ENCODE results near the gene TRPC1. TPM values are rescaled to one million over a fixed set of nuclear protein-coding genes. Genes with fewer than 3 reads are reported as not detected.
A peak's percentile ranks its signal among the peaks of the same experiment; 100 is the strongest.

The TRPC1 gene
- total RNA-seq, 3 donors from 2014 or later, result 0.54 to 1.4 (median 0.68) TPM

DNA sequence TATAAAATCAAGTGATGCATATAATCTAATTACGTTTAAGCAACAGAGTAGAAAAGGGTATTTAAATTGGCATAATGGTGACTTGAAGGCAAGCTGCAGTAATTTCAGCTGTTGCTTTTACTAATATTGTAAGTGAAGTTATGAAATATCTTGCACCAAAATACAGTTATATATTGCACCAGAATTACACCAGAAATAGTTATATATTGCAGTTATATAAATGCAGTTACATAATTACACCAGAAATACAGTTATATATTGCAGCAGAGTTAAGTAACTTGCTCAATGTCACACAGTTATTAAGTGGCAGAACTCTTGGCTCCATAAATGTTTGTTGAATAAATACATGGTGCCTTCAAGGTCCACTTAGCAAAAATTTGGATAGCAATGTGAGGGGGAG is 113.7 kb downstream of the TRPC1 start:
- H3K9me3 Mint-ChIP-seq, result no peaks in the 10 kb centered on the region
- no peaks in the 10 kb centered on the region for H3K36me3 Mint-ChIP-seq (ENCODE audit: insufficient read depth)
- H3K27me3 Mint-ChIP-seq (ENCODE audit: low read depth), result peaks cover 12% of the 10 kb centered on the region
- DNase-seq (no peak), ATAC-seq (no peak)
- no peak overlapping the region for H3K4me3 Mint-ChIP-seq
- H3K4me1 Mint-ChIP-seq (ENCODE audit: low read depth), result no peaks in the 10 kb centered on the region

DNA sequence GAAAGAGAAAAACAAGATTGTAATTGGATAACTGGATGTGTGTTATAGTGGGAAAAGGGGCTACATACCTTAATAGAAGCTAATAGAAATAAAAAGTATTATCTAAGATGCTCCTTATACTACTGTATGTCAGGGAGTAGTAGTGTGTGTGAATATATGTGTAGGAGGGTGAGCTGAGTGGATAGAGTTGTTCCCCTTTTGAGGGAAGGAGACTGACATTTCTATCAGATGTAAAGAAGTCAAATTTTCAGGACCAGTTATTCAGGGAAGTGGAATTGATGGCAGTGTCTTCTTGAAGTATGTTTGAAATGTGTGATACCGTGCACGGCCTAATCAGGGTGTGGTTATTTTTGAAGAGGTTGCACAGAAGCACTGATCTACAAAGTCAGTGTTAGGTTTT is 116.0 kb downstream of the TRPC1 start:
- Mint-ChIP-seq H3K4me1 (ENCODE audit: low read depth) (no peaks in the 10 kb centered on the region), H3K4me3 (no peak overlapping the region), H3K27me3 (ENCODE audit: low read depth) (peaks cover 12% of the 10 kb centered on the region), H3K9me3 (no peaks in the 10 kb centered on the region), H3K36me3 (ENCODE audit: insufficient read depth) (no peaks in the 10 kb centered on the region)
- DNase-seq (no peak), ATAC-seq (no peak)

DNA sequence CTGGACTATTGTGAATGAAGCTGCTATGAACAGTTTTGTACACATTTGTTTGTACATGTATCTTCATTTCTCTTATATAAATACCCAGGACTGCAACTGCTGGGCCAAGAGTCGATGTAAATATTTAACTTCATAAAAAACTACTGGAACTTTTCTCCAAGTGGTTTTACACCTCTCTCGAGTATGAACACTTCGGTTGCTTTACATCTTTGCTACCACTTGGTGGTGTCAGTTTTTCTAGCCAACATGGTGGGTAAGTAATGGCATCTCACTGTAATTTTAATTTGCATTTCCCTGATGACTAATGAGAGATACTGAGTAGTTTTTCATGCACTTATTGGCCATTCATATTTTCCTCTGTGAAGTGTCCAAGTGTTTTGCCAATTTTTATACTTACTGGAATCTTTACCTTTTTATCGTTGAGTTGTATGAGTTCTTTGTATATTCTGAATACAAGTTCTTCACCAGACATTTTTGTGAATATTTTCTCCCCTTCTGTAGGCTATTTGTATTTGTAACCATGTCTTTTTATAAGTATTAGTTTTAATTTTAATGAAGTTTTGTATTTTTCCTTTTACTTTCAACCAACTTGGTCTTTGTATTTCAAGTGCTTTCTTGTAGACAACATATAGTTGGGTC is 120.6 kb downstream of the TRPC1 start:
- ATAC-seq, result peak; percentile 32 to 53
- Mint-ChIP-seq H3K4me1 (ENCODE audit: low read depth) (no peaks in the 10 kb centered on the region), H3K27me3 (ENCODE audit: low read depth) (peaks cover 16% of the 10 kb centered on the region), H3K9me3 (no peaks in the 10 kb centered on the region), H3K4me3 (no peak overlapping the region), H3K36me3 (ENCODE audit: insufficient read depth) (no peaks in the 10 kb centered on the region)
- no peak for DNase-seq

DNA sequence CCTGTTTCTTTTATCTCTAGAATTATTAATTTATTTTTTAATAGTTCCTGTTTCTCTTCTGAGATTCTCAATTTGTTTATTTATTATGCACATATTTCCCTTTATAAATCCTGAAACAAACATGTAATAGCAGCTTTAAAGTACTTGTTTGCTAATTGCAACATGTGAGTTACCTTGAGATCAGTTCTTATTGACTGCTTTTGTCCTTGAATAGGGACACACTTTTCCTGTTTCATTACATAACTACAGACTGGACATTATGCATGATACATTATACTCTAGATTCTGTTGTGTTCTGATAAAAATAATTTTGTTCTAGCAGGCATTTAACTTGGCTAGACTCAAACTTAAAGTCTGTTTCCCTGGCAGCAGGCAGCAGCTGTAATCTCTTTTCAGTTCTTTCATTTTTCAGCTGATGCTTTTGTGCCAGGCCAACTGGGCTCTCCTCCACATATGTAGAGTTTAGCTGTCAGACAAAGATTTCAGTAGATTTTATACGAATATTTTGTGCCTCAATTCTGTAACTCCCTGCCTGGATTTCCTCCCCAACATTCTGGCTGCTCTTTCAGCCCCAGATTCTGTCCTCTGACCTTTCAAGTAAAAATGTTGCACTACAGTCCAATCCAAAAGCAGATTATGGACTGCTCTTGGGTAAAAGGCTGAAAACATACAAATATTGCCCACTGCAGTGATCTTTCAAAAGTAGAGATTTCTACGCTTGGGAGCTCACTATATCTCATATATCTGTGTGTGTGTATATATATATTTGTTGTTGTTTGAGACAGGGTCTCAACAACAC is 123.1 kb downstream of the TRPC1 start:
- no peak for ATAC-seq
- Mint-ChIP-seq H3K9me3 (no peaks in the 10 kb centered on the region), H3K4me3 (no peak overlapping the region), H3K4me1 (ENCODE audit: low read depth) (no peaks in the 10 kb centered on the region), H3K27me3 (ENCODE audit: low read depth) (peaks cover 14% of the 10 kb centered on the region), H3K36me3 (ENCODE audit: insufficient read depth) (no peaks in the 10 kb centered on the region)
- DNase-seq, result no peak

DNA sequence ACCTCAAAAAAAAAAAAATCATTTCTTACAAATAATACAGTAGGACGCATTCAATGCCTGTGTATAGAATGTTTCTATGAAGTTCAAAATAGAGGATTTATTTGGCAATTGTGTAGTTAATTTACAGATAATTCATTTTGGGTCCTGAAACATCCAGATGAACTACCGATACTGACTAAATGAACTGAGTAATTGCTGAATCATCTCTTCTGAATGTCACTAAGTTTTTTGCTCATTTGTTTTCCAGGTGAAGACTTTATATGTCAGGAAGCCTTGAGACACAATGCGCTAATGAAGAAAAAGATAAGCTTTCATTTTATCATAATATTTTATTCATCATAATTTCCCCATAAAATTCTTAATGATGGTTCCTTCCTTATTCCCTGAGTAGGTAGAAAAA is 125.3 kb downstream of the TRPC1 start:
- Mint-ChIP-seq H3K27me3 (ENCODE audit: low read depth) (peaks cover 14% of the 10 kb centered on the region), H3K4me3 (no peak overlapping the region), H3K9me3 (no peaks in the 10 kb centered on the region), H3K4me1 (ENCODE audit: low read depth) (no peaks in the 10 kb centered on the region), H3K36me3 (ENCODE audit: insufficient read depth) (no peaks in the 10 kb centered on the region)
- DNase-seq (no peak), ATAC-seq (no peak)

DNA sequence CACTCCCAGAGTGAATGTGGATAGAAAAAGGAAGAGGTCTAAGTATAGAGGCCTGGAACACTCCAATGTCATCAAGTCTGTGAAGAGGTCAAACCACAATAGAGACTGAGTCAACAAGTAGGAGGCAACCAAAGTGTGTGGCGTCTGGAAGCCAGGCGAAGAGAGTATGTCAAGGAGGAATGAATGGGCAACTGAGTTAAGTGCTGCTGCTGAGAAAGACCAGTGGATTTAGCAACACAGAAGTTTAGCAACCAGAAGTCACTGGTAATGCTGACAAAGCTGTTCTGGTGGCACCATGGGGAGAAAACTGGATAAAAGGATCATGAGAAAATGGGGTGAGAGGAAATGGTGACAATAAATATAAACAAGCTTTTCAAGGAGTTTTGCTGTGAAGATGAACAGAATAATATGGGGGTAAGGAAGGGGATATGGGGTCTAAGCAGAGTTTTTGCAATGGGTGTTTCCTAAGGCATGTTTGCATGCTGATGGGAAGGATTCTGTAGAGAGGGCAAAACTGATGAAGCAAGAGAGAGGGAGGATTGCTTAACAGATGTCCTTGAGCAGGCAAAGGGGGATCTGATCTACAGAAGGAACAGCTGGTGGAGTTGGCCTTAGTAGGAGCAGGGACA is 126.7 kb downstream of the TRPC1 start:
- ATAC-seq (peak; percentile 46 to 78), DNase-seq (no peak)
- Mint-ChIP-seq H3K27me3 (ENCODE audit: low read depth) (peaks cover 12% of the 10 kb centered on the region), H3K4me1 (ENCODE audit: low read depth) (no peaks in the 10 kb centered on the region), H3K9me3 (no peaks in the 10 kb centered on the region), H3K4me3 (no peak overlapping the region), H3K36me3 (ENCODE audit: insufficient read depth) (no peaks in the 10 kb centered on the region)

DNA sequence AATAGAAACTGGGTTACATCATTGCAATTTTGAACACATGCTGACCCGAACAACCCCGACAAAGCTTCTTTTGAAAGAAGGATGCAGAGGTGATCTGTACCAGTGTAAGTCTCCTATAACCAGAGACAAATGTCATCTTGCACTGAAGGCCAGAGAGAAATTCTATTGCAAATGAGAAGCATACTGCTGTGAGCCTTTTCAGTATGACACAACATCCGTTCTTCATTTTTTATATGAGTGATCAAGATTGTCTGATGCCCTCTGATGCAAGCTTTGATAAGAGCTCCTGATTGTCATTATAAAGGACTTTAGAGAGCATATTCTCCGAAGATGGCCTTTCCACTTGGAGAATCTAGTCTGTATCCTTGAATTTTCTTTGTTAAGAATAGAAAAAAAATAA is 128.2 kb downstream of the TRPC1 start:
- no peak for DNase-seq
- no peaks in the 10 kb centered on the region for H3K36me3 Mint-ChIP-seq (ENCODE audit: insufficient read depth)
- H3K27me3 Mint-ChIP-seq (ENCODE audit: low read depth), result peaks cover 12% of the 10 kb centered on the region
- no peak for ATAC-seq
- no peaks in the 10 kb centered on the region for H3K9me3 Mint-ChIP-seq
- no peaks in the 10 kb centered on the region for H3K4me1 Mint-ChIP-seq (ENCODE audit: low read depth)
- H3K4me3 Mint-ChIP-seq, result no peak overlapping the region

DNA sequence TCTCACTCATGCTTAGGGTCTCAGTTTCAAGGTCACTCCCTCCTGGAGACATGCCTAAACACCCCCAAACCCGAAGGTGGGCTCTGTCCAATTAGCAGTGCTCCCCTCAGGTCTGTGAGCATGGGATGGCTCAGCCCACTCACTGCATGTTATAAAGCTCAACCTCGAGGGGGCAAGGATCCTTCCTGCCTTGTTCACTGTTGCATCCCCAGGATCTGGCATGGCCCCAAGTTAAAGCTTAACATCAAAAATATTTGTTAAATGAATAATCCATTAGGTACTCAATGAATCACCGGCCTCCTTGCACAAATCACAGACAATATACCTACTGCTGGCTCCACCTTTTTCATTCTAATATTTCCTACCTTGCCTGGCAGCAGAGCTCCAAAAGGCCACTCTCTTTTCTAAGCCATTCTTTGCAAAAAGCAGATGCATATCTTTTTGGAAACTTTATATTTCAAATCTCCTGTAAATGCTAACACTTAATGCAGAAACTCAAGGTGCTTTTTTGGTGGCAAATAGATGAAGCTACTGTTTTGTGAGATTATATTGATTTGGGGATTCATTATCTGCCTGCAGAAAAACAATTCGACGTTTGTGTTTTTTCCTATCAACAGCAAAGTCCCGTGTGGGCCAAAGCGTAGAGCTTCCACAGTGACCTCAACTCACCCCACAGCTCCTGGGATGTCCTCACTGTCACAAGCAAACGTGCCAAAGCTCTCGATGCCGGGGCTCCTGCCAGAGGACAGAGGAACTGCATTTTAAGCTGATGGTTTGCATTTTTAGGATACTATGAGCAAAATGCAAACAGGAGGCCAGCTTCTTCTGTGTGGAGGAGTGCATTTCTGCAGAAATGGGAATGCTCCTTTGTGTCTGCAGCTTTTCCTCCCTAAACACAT is 129.7 kb downstream of the TRPC1 start:
- H3K4me1 Mint-ChIP-seq (ENCODE audit: low read depth), result no peaks in the 10 kb centered on the region
- no peaks in the 10 kb centered on the region for H3K36me3 Mint-ChIP-seq (ENCODE audit: insufficient read depth)

DNA sequence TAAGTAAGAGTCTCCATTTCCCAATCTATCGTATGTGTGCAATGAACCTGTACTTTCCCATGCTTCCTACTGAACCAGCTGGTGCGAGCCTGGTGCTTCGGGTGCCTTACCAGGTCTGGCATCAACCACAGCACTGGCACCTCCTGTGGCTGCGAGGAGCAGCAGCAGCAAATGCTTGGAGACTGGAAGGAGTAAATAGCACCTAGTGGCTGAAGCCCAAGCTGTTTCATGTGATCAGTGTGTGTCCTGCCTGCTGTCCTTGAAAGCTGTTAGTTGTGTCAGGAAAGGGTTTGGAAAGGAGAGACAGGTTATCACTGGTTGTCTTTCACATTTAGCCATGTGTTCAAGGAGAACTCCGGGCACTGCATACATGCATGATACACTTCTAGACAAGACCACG is 133.2 kb downstream of the TRPC1 start:
- Mint-ChIP-seq H3K4me3 (no peak overlapping the region), H3K27me3 (ENCODE audit: low read depth) (peaks cover 20% of the 10 kb centered on the region), H3K4me1 (ENCODE audit: low read depth) (no peaks in the 10 kb centered on the region), H3K9me3 (no peaks in the 10 kb centered on the region), H3K36me3 (ENCODE audit: insufficient read depth) (no peaks in the 10 kb centered on the region)
- ATAC-seq (no peak), DNase-seq (no peak)

More for the DNA sequence above, 129.7 kb downstream of the TRPC1 start:
- H3K9me3 Mint-ChIP-seq, result no peaks in the 10 kb centered on the region
- no peak for DNase-seq
- no peak for ATAC-seq
- H3K4me3 Mint-ChIP-seq, result no peak overlapping the region
- peaks cover 3% of the 10 kb centered on the region for H3K27me3 Mint-ChIP-seq (ENCODE audit: low read depth)

Other genes starting within 250 kb of the TRPC1 start
- 10 to 100 TPM; 25.5 to 27.9 (median 25.7) TPM for gene ATR, start 145.3 kb upstream of the TRPC1 start, total RNA-seq
- gene PLS1, start 127.6 kb upstream of the TRPC1 start, total RNA-seq, result 1 to 10 TPM; 3.8 to 6.9 (median 4.6) TPM
- under 1 TPM; 0.21 to 0.57 (median 0.43) TPM for gene PCOLCE2, start 165.0 kb downstream of the TRPC1 start, total RNA-seq
- not detected for gene PAQR9, start 239.6 kb downstream of the TRPC1 start, total RNA-seq